ENCODE results near the gene CRKL.

Gene CRKL

GRCh38 chr22:20983081-20983771 is 66.0 kb downstream of the CRKL start:
- no peak for DNase-seq

- no peak for DNase-seq
Measured at GRCh38 chr22:20985720-20986119, 68.5 kb downstream of the CRKL start.

- no peak for DNase-seq
Measured at GRCh38 chr22:20986365-20986764, 69.2 kb downstream of the CRKL start.

- no peak for DNase-seq
Measured at GRCh38 chr22:20987375-20987774, 70.2 kb downstream of the CRKL start.

GRCh38 chr22:20988573-20989322 is 71.5 kb downstream of the CRKL start:
- no peak for DNase-seq

- no peak for DNase-seq
Measured at GRCh38 chr22:20989323-20990138, 72.3 kb downstream of the CRKL start.

GRCh38 chr22:20990184-20991180 is 73.3 kb downstream of the CRKL start:
- no peak for DNase-seq

GRCh38 chr22:20991252-20992055 is 74.2 kb downstream of the CRKL start:
- no peak for DNase-seq

GRCh38 chr22:20992056-20992442 is 74.8 kb downstream of the CRKL start:
- DNase-seq: no peak

- no peak for DNase-seq
Measured at GRCh38 chr22:20992456-20993303, 75.5 kb downstream of the CRKL start.

- DNase-seq: no peak
Measured at GRCh38 chr22:20993304-20994127, 76.3 kb downstream of the CRKL start.

GRCh38 chr22:20994128-20994901 is 77.1 kb downstream of the CRKL start:
- DNase-seq: no peak

GRCh38 chr22:20994902-20995241 is 77.7 kb downstream of the CRKL start:
- DNase-seq: no peak

GRCh38 chr22:20995329-20996030 is 78.3 kb downstream of the CRKL start:
- DNase-seq: no peak

- DNase-seq: no peak
Measured at GRCh38 chr22:20996031-20996410, 78.8 kb downstream of the CRKL start.

GRCh38 chr22:20996598-20997535 is 79.7 kb downstream of the CRKL start:
- no peak for DNase-seq

Data from activated naive CD4-positive, alpha-beta T cell treated with anti-CD3 and anti-CD28 coated beads, Interleukin-2, amount 50 U/mL, for 16 hours (primary cell).